WTC11 (cell line): ENCODE measurements around the gene LHFPL2.

Source experiments
- E2F4 ChIP-seq: sonication (generic); formaldehyde crosslinking; IDR thresholded peaks from 2 replicates; pipeline ENCODE4 v1.8.1; 2022; ENCODE audit warnings: low read depth, mild to moderate bottlenecking, moderate library complexity, missing genetic modification reagents, borderline replicate concordance
- ELF4 ChIP-seq: sonication (generic); formaldehyde crosslinking; IDR thresholded peaks from 2 replicates; pipeline ENCODE4 v1.8.1; 2022; ENCODE audit warnings: low read depth, mild to moderate bottlenecking, moderate library complexity, missing genetic modification reagents
- ETV6 ChIP-seq: sonication (generic); formaldehyde crosslinking; IDR thresholded peaks from 2 replicates; pipeline ENCODE4 v1.8.1; 2022; ENCODE audit warnings: mild to moderate bottlenecking, missing genetic modification reagents
- FOXP4 ChIP-seq: sonication (generic); formaldehyde crosslinking; IDR thresholded peaks from 2 replicates; pipeline ENCODE4 v1.8.0; 2022; ENCODE audit warnings: mild to moderate bottlenecking, missing genetic modification reagents
- IRF2 ChIP-seq: sonication (generic); formaldehyde crosslinking; IDR thresholded peaks from 2 replicates; pipeline ENCODE4 v1.8.0; 2022; ENCODE audit warnings: low read depth, missing genetic modification reagents, borderline replicate concordance
- JAZF1 ChIP-seq: fragments of 250-450 bp; sonication (Bioruptor Pico); IDR thresholded peaks from 2 replicates; pipeline ENCODE4 v1.9.0; 2021; ENCODE audit warnings: moderate library complexity, mild to moderate bottlenecking, inconsistent platforms
- SMAD4 ChIP-seq: sonication (generic); formaldehyde crosslinking; IDR thresholded peaks from 2 replicates; pipeline ENCODE4 v1.8.0; 2022; ENCODE audit warnings: mild to moderate bottlenecking, missing genetic modification reagents
- TF ChIP-seq, protein P1 (sequence below): sonication (generic); formaldehyde crosslinking; IDR thresholded peaks from 2 replicates; pipeline ENCODE4 v1.8.1; 2023; ENCODE audit warnings: mild to moderate bottlenecking, missing genetic modification reagents
- TF ChIP-seq, protein P2 (sequence below): fragments of 200-600 bp; IDR thresholded peaks from 2 replicates; pipeline ENCODE4 v1.8.0; 2022; ENCODE audit warnings: antibody characterized with exemption
- TF ChIP-seq, protein P3 (sequence below): sonication (generic); formaldehyde crosslinking; IDR thresholded peaks from 2 replicates; pipeline ENCODE4 v1.8.1; 2023; ENCODE audit warnings: mild to moderate bottlenecking, missing genetic modification reagents, moderate library complexity
- TF ChIP-seq, protein P4 (sequence below): sonication (generic); formaldehyde crosslinking; IDR thresholded peaks from 2 replicates; pipeline ENCODE4 v1.8.1; 2022; ENCODE audit warnings: mild to moderate bottlenecking, missing genetic modification reagents, moderate library complexity, borderline replicate concordance

GRCh38 chr5:78587081-78587774, 61.3 kb downstream of the LHFPL2 start:
- TF ChIP-seq, protein P1, sequence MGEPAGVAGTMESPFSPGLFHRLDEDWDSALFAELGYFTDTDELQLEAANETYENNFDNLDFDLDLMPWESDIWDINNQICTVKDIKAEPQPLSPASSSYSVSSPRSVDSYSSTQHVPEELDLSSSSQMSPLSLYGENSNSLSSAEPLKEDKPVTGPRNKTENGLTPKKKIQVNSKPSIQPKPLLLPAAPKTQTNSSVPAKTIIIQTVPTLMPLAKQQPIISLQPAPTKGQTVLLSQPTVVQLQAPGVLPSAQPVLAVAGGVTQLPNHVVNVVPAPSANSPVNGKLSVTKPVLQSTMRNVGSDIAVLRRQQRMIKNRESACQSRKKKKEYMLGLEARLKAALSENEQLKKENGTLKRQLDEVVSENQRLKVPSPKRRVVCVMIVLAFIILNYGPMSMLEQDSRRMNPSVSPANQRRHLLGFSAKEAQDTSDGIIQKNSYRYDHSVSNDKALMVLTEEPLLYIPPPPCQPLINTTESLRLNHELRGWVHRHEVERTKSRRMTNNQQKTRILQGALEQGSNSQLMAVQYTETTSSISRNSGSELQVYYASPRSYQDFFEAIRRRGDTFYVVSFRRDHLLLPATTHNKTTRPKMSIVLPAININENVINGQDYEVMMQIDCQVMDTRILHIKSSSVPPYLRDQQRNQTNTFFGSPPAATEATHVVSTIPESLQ: no peak
- TF ChIP-seq, protein P2, sequence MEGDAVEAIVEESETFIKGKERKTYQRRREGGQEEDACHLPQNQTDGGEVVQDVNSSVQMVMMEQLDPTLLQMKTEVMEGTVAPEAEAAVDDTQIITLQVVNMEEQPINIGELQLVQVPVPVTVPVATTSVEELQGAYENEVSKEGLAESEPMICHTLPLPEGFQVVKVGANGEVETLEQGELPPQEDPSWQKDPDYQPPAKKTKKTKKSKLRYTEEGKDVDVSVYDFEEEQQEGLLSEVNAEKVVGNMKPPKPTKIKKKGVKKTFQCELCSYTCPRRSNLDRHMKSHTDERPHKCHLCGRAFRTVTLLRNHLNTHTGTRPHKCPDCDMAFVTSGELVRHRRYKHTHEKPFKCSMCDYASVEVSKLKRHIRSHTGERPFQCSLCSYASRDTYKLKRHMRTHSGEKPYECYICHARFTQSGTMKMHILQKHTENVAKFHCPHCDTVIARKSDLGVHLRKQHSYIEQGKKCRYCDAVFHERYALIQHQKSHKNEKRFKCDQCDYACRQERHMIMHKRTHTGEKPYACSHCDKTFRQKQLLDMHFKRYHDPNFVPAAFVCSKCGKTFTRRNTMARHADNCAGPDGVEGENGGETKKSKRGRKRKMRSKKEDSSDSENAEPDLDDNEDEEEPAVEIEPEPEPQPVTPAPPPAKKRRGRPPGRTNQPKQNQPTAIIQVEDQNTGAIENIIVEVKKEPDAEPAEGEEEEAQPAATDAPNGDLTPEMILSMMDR: no peak
- TF ChIP-seq SMAD4 (CRISPR knock-in tag): no peak
- no peak for TF ChIP-seq FOXP4 (CRISPR knock-in tag)
- no peak for TF ChIP-seq ETV6
- no peak for TF ChIP-seq ELF4 (CRISPR knock-in tag)
- no peak for TF ChIP-seq JAZF1
- TF ChIP-seq, protein P3, sequence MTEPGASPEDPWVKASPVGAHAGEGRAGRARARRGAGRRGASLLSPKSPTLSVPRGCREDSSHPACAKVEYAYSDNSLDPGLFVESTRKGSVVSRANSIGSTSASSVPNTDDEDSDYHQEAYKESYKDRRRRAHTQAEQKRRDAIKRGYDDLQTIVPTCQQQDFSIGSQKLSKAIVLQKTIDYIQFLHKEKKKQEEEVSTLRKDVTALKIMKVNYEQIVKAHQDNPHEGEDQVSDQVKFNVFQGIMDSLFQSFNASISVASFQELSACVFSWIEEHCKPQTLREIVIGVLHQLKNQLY (CRISPR knock-in tag): no peak
- TF ChIP-seq, protein P4, sequence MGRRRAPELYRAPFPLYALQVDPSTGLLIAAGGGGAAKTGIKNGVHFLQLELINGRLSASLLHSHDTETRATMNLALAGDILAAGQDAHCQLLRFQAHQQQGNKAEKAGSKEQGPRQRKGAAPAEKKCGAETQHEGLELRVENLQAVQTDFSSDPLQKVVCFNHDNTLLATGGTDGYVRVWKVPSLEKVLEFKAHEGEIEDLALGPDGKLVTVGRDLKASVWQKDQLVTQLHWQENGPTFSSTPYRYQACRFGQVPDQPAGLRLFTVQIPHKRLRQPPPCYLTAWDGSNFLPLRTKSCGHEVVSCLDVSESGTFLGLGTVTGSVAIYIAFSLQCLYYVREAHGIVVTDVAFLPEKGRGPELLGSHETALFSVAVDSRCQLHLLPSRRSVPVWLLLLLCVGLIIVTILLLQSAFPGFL (CRISPR knock-in tag): no peak
- TF ChIP-seq E2F4 (CRISPR knock-in tag): no peak
- no peak for TF ChIP-seq IRF2 (CRISPR knock-in tag)
